ENCODE measurements around the gene SLITRK1.
A peak's percentile ranks its signal among the peaks of the same experiment; 100 is the strongest.

SLITRK1 gene, protein sequence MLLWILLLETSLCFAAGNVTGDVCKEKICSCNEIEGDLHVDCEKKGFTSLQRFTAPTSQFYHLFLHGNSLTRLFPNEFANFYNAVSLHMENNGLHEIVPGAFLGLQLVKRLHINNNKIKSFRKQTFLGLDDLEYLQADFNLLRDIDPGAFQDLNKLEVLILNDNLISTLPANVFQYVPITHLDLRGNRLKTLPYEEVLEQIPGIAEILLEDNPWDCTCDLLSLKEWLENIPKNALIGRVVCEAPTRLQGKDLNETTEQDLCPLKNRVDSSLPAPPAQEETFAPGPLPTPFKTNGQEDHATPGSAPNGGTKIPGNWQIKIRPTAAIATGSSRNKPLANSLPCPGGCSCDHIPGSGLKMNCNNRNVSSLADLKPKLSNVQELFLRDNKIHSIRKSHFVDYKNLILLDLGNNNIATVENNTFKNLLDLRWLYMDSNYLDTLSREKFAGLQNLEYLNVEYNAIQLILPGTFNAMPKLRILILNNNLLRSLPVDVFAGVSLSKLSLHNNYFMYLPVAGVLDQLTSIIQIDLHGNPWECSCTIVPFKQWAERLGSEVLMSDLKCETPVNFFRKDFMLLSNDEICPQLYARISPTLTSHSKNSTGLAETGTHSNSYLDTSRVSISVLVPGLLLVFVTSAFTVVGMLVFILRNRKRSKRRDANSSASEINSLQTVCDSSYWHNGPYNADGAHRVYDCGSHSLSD

DNA sequence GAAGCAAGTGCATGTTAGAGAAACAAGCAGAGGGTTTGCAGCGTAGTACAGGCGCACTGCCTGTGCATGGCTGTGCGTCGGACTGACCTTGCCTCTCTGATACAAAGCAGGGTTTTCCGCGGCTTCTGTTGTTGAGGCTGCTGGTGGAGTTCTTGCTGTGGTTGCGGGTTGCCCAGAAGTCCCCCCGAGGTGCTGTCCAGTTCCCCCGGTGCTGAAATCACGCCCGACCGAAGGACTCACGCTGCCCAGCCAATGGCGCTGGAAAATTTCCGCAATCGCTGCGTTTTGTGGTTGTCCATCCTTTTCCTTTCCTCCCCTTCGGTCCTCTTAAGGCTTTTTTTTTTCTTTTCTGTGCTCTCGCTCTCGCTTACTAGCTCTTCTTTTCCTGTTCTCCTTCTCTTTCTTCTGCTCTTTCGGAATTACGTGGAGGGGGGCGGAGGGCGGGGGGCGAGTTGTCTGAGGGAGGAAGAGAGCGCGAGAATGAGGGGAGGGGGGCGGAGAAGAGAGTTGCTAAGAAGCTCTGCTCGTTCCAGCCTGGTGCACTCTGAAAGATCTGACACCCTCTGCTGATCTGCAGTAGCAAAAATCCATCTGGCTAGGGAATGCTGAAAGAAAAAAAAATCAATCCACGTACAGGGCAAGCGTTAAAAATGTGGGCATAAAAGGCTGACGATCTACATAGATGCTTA, at the start of gene SLITRK1:
TSS of gene SLITRK1 (minus strand) at position 558 of the 689 bp plus-strand sequence. CDS start 967 bp downstream, outside the sequence.
- peak; percentile 27 for DNase-seq

- DNase-seq: no peak
Observed at GRCh38 chr13:83929157-83929556, 46.9 kb upstream of the SLITRK1 start.

- no peak for DNase-seq
Observed at GRCh38 chr13:83919775-83920174, 37.5 kb upstream of the SLITRK1 start.

GRCh38 chr13:83914368-83914767, 32.1 kb upstream of the SLITRK1 start:
- no peak for DNase-seq

- DNase-seq: no peak
Observed at GRCh38 chr13:83907196-83907989, 25.1 kb upstream of the SLITRK1 start.

DNA sequence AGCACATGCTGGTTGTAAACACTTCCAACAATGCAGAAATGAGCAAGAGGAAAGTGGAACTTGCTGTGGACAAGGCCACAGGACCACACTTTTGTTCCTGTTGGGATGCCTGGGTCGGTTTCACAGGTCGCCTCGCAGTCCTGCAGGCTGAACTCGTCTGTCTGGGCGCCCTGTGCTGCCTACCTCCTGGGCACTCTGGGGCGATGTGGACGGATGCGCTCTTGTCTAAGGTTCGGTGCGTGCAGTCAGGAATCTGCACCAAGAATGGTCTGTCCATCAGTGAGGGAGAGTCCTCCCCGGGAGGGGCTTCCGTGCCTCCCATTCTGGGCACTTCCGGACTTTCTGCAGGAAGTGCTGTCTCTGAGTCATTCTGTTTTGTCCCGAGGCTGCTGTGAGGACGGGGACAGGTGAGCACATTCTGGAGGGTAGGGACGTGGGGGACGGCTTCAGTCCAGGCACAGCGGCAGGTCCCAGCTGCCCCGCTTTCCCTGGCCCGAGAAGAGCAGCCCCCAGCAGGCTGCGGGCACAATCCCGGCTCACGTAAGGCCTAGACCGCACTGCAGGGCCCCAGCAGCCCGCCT, 24.1 kb upstream of the SLITRK1 start:
- no peak for DNase-seq

DNA sequence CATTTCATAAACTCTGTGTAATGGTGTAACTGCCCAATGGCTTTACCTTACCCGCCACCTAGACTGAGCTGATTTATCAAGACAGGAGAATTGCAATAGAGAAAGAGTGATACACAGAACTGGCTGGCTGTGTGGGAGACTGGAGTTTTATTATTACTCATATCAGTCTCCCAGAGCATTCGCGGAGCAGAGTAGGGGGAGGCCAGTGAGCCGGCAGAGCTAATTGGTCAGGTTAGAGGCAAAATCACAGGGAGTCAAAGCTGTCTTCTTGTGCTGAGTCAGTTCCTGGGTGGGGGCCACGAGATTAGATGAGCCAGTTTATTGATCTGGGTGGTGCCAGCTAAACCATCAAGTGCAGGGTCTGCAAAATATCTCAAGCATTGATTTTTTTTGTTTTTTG, 23.4 kb upstream of the SLITRK1 start:
- no peak for DNase-seq

DNA sequence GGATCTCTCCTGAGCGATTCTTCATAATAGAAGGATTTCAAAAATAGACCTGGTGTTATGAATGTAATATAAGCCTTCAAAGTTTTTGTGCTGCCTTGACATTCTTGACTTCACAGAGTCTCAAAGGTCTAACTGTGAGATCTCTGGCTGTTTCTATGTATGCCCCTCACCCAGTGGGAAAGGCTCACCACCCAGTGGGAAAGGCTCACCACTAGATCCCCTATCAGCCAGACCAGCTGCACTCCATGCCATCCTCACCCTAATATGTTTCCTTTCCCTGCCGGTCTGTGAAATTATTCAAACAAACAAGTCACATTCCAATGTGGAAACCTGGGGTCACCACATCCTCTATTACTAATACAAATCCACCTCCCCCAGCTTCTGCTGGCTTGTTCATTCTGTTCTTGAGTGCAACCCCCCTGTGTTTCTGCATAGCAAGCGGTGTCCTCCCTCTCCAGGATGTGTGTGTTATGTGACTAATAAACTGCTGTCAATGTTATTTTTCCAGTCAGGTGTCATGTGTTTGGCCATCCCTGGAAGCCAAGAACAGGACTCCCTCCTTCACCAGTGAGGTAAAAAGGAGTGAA, 13.8 kb upstream of the SLITRK1 start:
- no peak for DNase-seq

DNA sequence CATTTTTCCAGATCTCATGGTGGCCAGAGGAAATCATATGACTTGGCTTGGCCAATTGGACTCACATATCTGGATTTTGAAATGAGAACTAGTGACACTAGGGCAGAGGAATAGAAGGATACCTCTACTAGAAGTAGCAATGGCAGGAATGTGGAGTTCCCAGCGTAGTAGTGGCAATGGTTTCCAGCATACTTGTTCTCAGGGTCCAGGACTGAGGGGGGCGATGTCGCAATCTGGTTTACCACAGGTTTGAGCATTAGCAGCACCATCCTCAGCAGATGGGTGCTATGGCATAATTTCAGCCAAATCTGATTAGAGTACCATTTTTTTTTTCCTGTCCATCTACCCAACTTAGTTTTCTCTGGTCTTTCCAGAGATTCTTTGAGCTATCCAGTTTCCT, 8.1 kb upstream of the SLITRK1 start:
- DNase-seq: no peak

- DNase-seq: no peak
Observed at GRCh38 chr13:83884141-83884540, 1.9 kb upstream of the SLITRK1 start.

GRCh38 chr13:83883061-83883523, 818 bp upstream of the SLITRK1 start:
- no peak for DNase-seq

GRCh38 chr13:83882606-83882959, 309 bp upstream of the SLITRK1 start:
- DNase-seq: no peak

DNA sequence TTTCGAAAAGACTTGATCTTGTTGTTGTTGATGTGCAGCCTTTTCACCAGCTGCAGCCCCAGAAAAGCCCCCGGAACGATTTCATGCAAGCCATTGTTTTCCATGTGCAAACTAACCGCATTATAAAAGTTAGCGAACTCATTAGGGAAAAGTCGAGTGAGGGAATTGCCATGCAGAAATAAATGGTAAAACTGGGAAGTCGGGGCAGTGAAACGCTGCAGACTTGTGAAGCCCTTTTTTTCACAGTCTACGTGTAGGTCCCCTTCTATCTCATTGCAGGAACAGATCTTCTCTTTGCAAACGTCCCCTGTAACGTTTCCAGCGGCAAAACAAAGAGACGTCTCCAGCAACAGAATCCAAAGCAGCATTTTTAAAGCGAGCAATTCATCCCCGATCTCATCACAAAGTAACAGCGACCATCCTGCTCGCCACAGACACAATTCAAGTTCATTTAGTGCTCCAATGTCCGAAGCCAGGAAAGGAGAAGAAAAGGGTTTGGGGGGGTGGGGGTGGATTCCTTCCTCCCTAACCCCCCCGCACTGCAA, 1.1 kb downstream of the SLITRK1 start:
- no peak for DNase-seq

GRCh38 chr13:83880275-83881139, 1.8 kb downstream of the SLITRK1 start:
- no peak for DNase-seq

GRCh38 chr13:83879431-83880171, 2.7 kb downstream of the SLITRK1 start:
- no peak for DNase-seq

GRCh38 chr13:83878691-83879430, 3.4 kb downstream of the SLITRK1 start:
- DNase-seq: no peak

DNA sequence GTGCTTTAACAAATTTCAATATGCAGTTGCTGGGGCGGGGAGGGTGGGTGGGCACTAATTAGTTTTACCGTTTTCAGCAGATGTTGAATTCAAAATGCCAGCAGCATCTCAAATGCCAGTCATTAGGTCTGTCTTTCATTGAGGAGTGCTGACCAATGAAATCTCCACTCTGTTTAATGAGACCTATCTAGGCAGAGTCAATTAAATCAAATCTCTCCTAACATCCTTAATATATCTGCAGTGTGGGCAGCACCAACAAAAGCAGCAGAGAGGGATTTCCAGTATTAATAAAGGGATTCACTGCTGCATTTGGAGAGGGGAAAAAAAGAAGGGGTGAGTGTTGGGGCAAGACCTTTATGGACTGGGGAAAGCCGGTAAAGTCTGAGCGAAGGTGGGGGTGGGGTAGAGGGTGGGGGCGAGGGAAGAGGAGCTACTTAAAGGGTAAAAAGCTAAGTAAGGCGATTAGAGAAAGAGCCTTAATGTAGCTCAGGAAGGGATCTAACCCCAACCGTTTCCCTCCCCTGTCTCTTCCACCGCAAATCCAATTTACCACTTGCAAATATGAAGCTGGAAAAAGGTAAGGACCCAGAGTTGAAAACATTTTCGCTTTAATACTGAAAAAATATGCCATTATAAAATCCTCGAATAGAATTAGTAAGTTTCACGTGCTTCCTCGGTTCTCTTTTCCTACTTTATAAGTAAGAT, 4.5 kb downstream of the SLITRK1 start:
- no peak for DNase-seq

DNA sequence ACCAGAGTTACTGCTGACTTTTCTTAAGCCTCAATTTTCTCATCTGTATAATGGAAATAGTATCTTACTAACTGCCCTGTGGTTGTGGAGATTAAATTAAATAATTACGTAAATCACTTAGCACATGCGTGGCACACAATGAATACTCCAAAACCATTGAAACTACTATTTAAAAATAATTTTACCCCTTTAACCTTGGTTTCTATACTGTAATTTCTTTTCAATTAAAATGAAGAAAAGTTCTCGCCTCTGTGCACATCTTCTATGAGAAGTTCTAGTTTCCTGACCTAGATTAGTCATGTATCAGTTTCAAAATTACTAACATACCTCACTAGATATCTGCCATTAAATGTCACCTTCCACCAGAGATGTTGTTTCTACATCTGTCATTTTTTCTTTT, 5.7 kb downstream of the SLITRK1 start:
- DNase-seq: no peak

GRCh38 chr13:83867708-83868107, 14.6 kb downstream of the SLITRK1 start:
- no peak for DNase-seq

Data from activated CD4-positive, alpha-beta T cell treated with anti-CD3 and anti-CD28 coated beads for 48 hours (primary cell).